ENCODE results near the gene AP1B1. TPM values are rescaled to one million over a fixed set of nuclear protein-coding genes. Genes with fewer than 3 reads are reported as not detected.
"Not testable (repeated sequence)": the region's sequence is repeated elsewhere in the genome, so short reads cannot be mapped to it uniquely, and the experiment has no call there.

Gene AP1B1
- total RNA-seq, 1 donor from 2014 or later: 96.6 TPM

- no peak for DNase-seq (ENCODE audit: low read depth)
Measured at GRCh38 chr22:29388759-29389090, 355 bp upstream of the AP1B1 start.

- no peak for DNase-seq (ENCODE audit: low read depth)
Measured at GRCh38 chr22:29386708-29387107, 1.7 kb downstream of the AP1B1 start.

- DNase-seq (ENCODE audit: low read depth): no peak
Measured at GRCh38 chr22:29385748-29386147, 2.6 kb downstream of the AP1B1 start.

- peak; percentile 19 for DNase-seq (ENCODE audit: low read depth)
Measured at GRCh38 chr22:29385151-29385704, 3.1 kb downstream of the AP1B1 start.

GRCh38 chr22:29383740-29384139, 4.6 kb downstream of the AP1B1 start:
- DNase-seq (ENCODE audit: low read depth): no peak

GRCh38 chr22:29382580-29383302, 5.6 kb downstream of the AP1B1 start:
- DNase-seq (ENCODE audit: low read depth): peak; percentile 33

- DNase-seq (ENCODE audit: low read depth): no peak
Measured at GRCh38 chr22:29380856-29381255, 7.5 kb downstream of the AP1B1 start.

- DNase-seq (ENCODE audit: low read depth): peak; percentile 55
Measured at GRCh38 chr22:29380032-29380781, 8.2 kb downstream of the AP1B1 start.

GRCh38 chr22:29379258-29379657, 9.1 kb downstream of the AP1B1 start:
- no peak for DNase-seq (ENCODE audit: low read depth)

GRCh38 chr22:29377979-29378378, 10.4 kb downstream of the AP1B1 start:
- DNase-seq (ENCODE audit: low read depth): no peak

- DNase-seq (ENCODE audit: low read depth): not testable (repeated sequence)
Measured at GRCh38 chr22:29376705-29377104, 11.7 kb downstream of the AP1B1 start.

GRCh38 chr22:29375398-29376076, 12.8 kb downstream of the AP1B1 start:
- DNase-seq (ENCODE audit: low read depth): no peak

- not testable (repeated sequence) for DNase-seq (ENCODE audit: low read depth)
Measured at GRCh38 chr22:29374806-29375205, 13.6 kb downstream of the AP1B1 start.

- DNase-seq (ENCODE audit: low read depth): no peak
Measured at GRCh38 chr22:29374401-29374800, 14.0 kb downstream of the AP1B1 start.

GRCh38 chr22:29370537-29370936, 17.8 kb downstream of the AP1B1 start:
- DNase-seq (ENCODE audit: low read depth): no peak

GRCh38 chr22:29369460-29369859, 18.9 kb downstream of the AP1B1 start:
- DNase-seq (ENCODE audit: low read depth): no peak

GRCh38 chr22:29359469-29359868, 28.9 kb downstream of the AP1B1 start:
- no peak for DNase-seq (ENCODE audit: low read depth)

- not testable (repeated sequence) for DNase-seq (ENCODE audit: low read depth)
Measured at GRCh38 chr22:29357193-29357890, 31.0 kb downstream of the AP1B1 start.

GRCh38 chr22:29353860-29354259, 34.5 kb downstream of the AP1B1 start:
- no peak for DNase-seq (ENCODE audit: low read depth)

GRCh38 chr22:29353286-29353685, 35.1 kb downstream of the AP1B1 start:
- no peak for DNase-seq (ENCODE audit: low read depth)

GRCh38 chr22:29352778-29353177, 35.6 kb downstream of the AP1B1 start:
- DNase-seq (ENCODE audit: low read depth): no peak

GRCh38 chr22:29351891-29352290, 36.5 kb downstream of the AP1B1 start:
- no peak for DNase-seq (ENCODE audit: low read depth)

Measured in renal cortical epithelial cell (primary cell).